ENCODE measurements around the gene VPS18. TPM values are rescaled to one million over a fixed set of nuclear protein-coding genes. Genes with fewer than 3 reads are reported as not detected.
A peak's percentile ranks its signal among the peaks of the same experiment; 100 is the strongest.

VPS18 gene
- polyA plus RNA-seq, 1 donor = 19.5 TPM

GRCh38 chr15:40869686-40870085 is 24.6 kb upstream of the VPS18 start:
- Histone ChIP-seq H3K36me3 (ENCODE audit: control insufficient read depth, insufficient read depth, low read length) (no peaks in the 10 kb centered on the region), H3K4me3 (ENCODE audit: low read length) (no peak overlapping the region), H3K4me1 (ENCODE audit: control insufficient read depth, insufficient read depth, low read length) (peaks cover 6% of the 10 kb centered on the region), H3K9me3 (ENCODE audit: control insufficient read depth, low read depth, low read length) (no peaks in the 10 kb centered on the region), H3K27me3 (ENCODE audit: control insufficient read depth, insufficient read depth, low read length) (peaks cover 11% of the 10 kb centered on the region), H3K27ac (ENCODE audit: low read length) (no peak overlapping the region)
- no peak for DNase-seq
- no CpG with 5 or more reads among the region's 5 CpGs for WGBS (ENCODE audit: insufficient coverage, low lambda C conversion rate)

- Histone ChIP-seq H3K4me1 (ENCODE audit: control insufficient read depth, insufficient read depth, low read length) (peaks cover 6% of the 10 kb centered on the region), H3K9me3 (ENCODE audit: control insufficient read depth, low read depth, low read length) (no peaks in the 10 kb centered on the region), H3K27ac (ENCODE audit: low read length) (no peak overlapping the region), H3K4me3 (ENCODE audit: low read length) (no peak overlapping the region), H3K27me3 (ENCODE audit: control insufficient read depth, insufficient read depth, low read length) (peaks cover 11% of the 10 kb centered on the region), H3K36me3 (ENCODE audit: control insufficient read depth, insufficient read depth, low read length) (no peaks in the 10 kb centered on the region)
- no CpG with 5 or more reads among the region's 1 CpG for WGBS (ENCODE audit: insufficient coverage, low lambda C conversion rate)
- DNase-seq = no peak
Measured at GRCh38 chr15:40870716-40871115, 23.5 kb upstream of the VPS18 start.

GRCh38 chr15:40871749-40872617 is 22.3 kb upstream of the VPS18 start:
- WGBS (ENCODE audit: insufficient coverage, low lambda C conversion rate) = 20% methylated on average over 1 of the region's 13 CpGs
- H3K4me3 ChIP-seq (ENCODE audit: low read length) = no peak overlapping the region
- H3K27ac ChIP-seq (ENCODE audit: low read length) = no peak overlapping the region

GRCh38 chr15:40872791-40873693 is 21.2 kb upstream of the VPS18 start:
- Histone ChIP-seq H3K9me3 (ENCODE audit: control insufficient read depth, low read depth, low read length) (no peaks in the 10 kb centered on the region), H3K27ac (ENCODE audit: low read length) (no peak overlapping the region), H3K4me1 (ENCODE audit: control insufficient read depth, insufficient read depth, low read length) (peaks cover 6% of the 10 kb centered on the region), H3K36me3 (ENCODE audit: control insufficient read depth, insufficient read depth, low read length) (no peaks in the 10 kb centered on the region), H3K4me3 (ENCODE audit: low read length) (peak overlapping the region; percentile 35), H3K27me3 (ENCODE audit: control insufficient read depth, insufficient read depth, low read length) (peaks cover 11% of the 10 kb centered on the region)
- WGBS (ENCODE audit: insufficient coverage, low lambda C conversion rate) = no CpG with 5 or more reads among the region's 33 CpGs
- no peak for DNase-seq

More at GRCh38 chr15:40871749-40872617, 22.3 kb upstream of the VPS18 start:
- Histone ChIP-seq H3K9me3 (ENCODE audit: control insufficient read depth, low read depth, low read length) (no peaks in the 10 kb centered on the region), H3K4me1 (ENCODE audit: control insufficient read depth, insufficient read depth, low read length) (peaks cover 6% of the 10 kb centered on the region), H3K36me3 (ENCODE audit: control insufficient read depth, insufficient read depth, low read length) (no peaks in the 10 kb centered on the region), H3K27me3 (ENCODE audit: control insufficient read depth, insufficient read depth, low read length) (peaks cover 11% of the 10 kb centered on the region)
- peak; percentile 69 to 82 for DNase-seq

GRCh38 chr15:40873694-40874561 is 20.3 kb upstream of the VPS18 start, which contains the start of gene RHOV:
TSS of gene RHOV (minus strand) at chr15:40874234. CDS start at chr15:40874139, 95 bp downstream.
- H3K4me3 ChIP-seq (ENCODE audit: low read length) = peak within 1 kb of the TSS; percentile 35
- peaks cover 11% of the 10 kb centered on the region for H3K27me3 ChIP-seq (ENCODE audit: control insufficient read depth, insufficient read depth, low read length)
- no peak within 1 kb of the TSS for H3K27ac ChIP-seq (ENCODE audit: low read length)
- 0% methylated on average over 1 of the region's 74 CpGs for whole genome bisulfite sequencing (ENCODE audit: insufficient coverage, low lambda C conversion rate)
- no peaks in the 10 kb centered on the region for H3K9me3 ChIP-seq (ENCODE audit: control insufficient read depth, low read depth, low read length)
- peak; percentile 51 to 74 for DNase-seq
- no peaks in the 10 kb centered on the region for H3K36me3 ChIP-seq (ENCODE audit: control insufficient read depth, insufficient read depth, low read length)
- peaks cover 6% of the 10 kb centered on the region for H3K4me1 ChIP-seq (ENCODE audit: control insufficient read depth, insufficient read depth, low read length)

- WGBS (ENCODE audit: insufficient coverage, low lambda C conversion rate) = no CpG with 5 or more reads among the region's 6 CpGs
- no peak for DNase-seq
- H3K4me3 ChIP-seq (ENCODE audit: low read length) = no peak overlapping the region
- H3K9me3 ChIP-seq (ENCODE audit: control insufficient read depth, low read depth, low read length) = no peaks in the 10 kb centered on the region
- no peak overlapping the region for H3K27ac ChIP-seq (ENCODE audit: low read length)
- H3K4me1 ChIP-seq (ENCODE audit: control insufficient read depth, insufficient read depth, low read length) = peaks cover 6% of the 10 kb centered on the region
- H3K27me3 ChIP-seq (ENCODE audit: control insufficient read depth, insufficient read depth, low read length) = peaks cover 11% of the 10 kb centered on the region
- H3K36me3 ChIP-seq (ENCODE audit: control insufficient read depth, insufficient read depth, low read length) = no peaks in the 10 kb centered on the region
Measured at GRCh38 chr15:40875991-40876730, 18.1 kb upstream of the VPS18 start.

- WGBS (ENCODE audit: insufficient coverage, low lambda C conversion rate) = no CpG with 5 or more reads among the region's 2 CpGs
- no peak overlapping the region for H3K4me3 ChIP-seq (ENCODE audit: low read length)
- H3K36me3 ChIP-seq (ENCODE audit: control insufficient read depth, insufficient read depth, low read length) = no peaks in the 10 kb centered on the region
- peaks cover 11% of the 10 kb centered on the region for H3K27me3 ChIP-seq (ENCODE audit: control insufficient read depth, insufficient read depth, low read length)
- peaks cover 2% of the 10 kb centered on the region for H3K9me3 ChIP-seq (ENCODE audit: control insufficient read depth, low read depth, low read length)
- no peak for DNase-seq
- H3K4me1 ChIP-seq (ENCODE audit: control insufficient read depth, insufficient read depth, low read length) = peaks cover 3% of the 10 kb centered on the region
- H3K27ac ChIP-seq (ENCODE audit: low read length) = no peak overlapping the region
Measured at GRCh38 chr15:40877694-40878093, 16.6 kb upstream of the VPS18 start.

- H3K9me3 ChIP-seq (ENCODE audit: control insufficient read depth, low read depth, low read length) = peaks cover 2% of the 10 kb centered on the region
- H3K27me3 ChIP-seq (ENCODE audit: control insufficient read depth, insufficient read depth, low read length) = peaks cover 2% of the 10 kb centered on the region
- H3K36me3 ChIP-seq (ENCODE audit: control insufficient read depth, insufficient read depth, low read length) = no peaks in the 10 kb centered on the region
- H3K27ac ChIP-seq (ENCODE audit: low read length) = no peak overlapping the region
- H3K4me1 ChIP-seq (ENCODE audit: control insufficient read depth, insufficient read depth, low read length) = no peaks in the 10 kb centered on the region
- WGBS (ENCODE audit: insufficient coverage, low lambda C conversion rate) = no CpG with 5 or more reads among the region's 1 CpG
- peak in 1 of 2 donors; percentile 16 for DNase-seq
- H3K4me3 ChIP-seq (ENCODE audit: low read length) = no peak overlapping the region
Measured at GRCh38 chr15:40878785-40879184, 15.5 kb upstream of the VPS18 start.

- H3K4me3 ChIP-seq (ENCODE audit: low read length) = no peak overlapping the region
- no peaks in the 10 kb centered on the region for H3K36me3 ChIP-seq (ENCODE audit: control insufficient read depth, insufficient read depth, low read length)
- no peaks in the 10 kb centered on the region for H3K4me1 ChIP-seq (ENCODE audit: control insufficient read depth, insufficient read depth, low read length)
- H3K9me3 ChIP-seq (ENCODE audit: control insufficient read depth, low read depth, low read length) = peaks cover 2% of the 10 kb centered on the region
- H3K27ac ChIP-seq (ENCODE audit: low read length) = no peak overlapping the region
- H3K27me3 ChIP-seq (ENCODE audit: control insufficient read depth, insufficient read depth, low read length) = no peaks in the 10 kb centered on the region
- no CpG with 5 or more reads among the region's 6 CpGs for WGBS (ENCODE audit: insufficient coverage, low lambda C conversion rate)
- peak; percentile 46 to 73 for DNase-seq
Measured at GRCh38 chr15:40879609-40880008, 14.6 kb upstream of the VPS18 start.

All from large intestine (tissue), 3 donors.